Activated CD8-positive, alpha-beta T cell treated with anti-CD3 and anti-CD28 coated beads for 36 hours (primary cell): ENCODE data around the gene SIAH1. TPM values are rescaled to one million over a fixed set of nuclear protein-coding genes. Genes with fewer than 3 reads are reported as not detected.

ENCODE experiments used
- ATAC-seq: fragments of 200-7000 bp; cut with Tn5 transposase; one replicate; pipeline ENCODE4 v1.10.0; 2021; ENCODE audit warnings: mild to moderate bottlenecking, moderate library complexity
- CTCF ChIA-PET: fragments of 350-600 bp; sonication (Branson Sonifier 250); formaldehyde crosslinking; loops from one replicate; lab custom pipeline; 2021; ENCODE audit warnings: antibody characterized with exemption; lab: Charles Lee
- POLR2A ChIA-PET: fragments of 350-600 bp; sonication (Branson Sonifier 250); formaldehyde crosslinking; loops from one replicate; lab custom pipeline; 2021; ENCODE audit warnings: antibody characterized with exemption; lab: Charles Lee
- DNase-seq: peaks from one replicate; pipeline ENCODE4 v3.0.0-alpha.2; 2020
- H3K27ac Mint-ChIP-seq: one replicate; pipeline ENCODE4 v1.8.0; 2021; ENCODE audit warnings: mild to moderate bottlenecking, mixed read lengths
- H3K27me3 Mint-ChIP-seq: one replicate; pipeline ENCODE4 v1.8.0; 2021; ENCODE audit warnings: mixed read lengths
- H3K36me3 Mint-ChIP-seq: one replicate; pipeline ENCODE4 v1.8.0; 2021; ENCODE audit warnings: low read depth, mixed read lengths
- H3K4me1 Mint-ChIP-seq: one replicate; pipeline ENCODE4 v1.8.0; 2021; ENCODE audit warnings: low read depth, mixed read lengths
- H3K4me3 Mint-ChIP-seq: one replicate; pipeline ENCODE4 v1.8.0; 2021; ENCODE audit warnings: mild to moderate bottlenecking, moderate library complexity, mixed read lengths
- H3K9me3 Mint-ChIP-seq: one replicate; pipeline ENCODE4 v1.8.0; 2021; ENCODE audit warnings: mixed read lengths
- CTCF ChIP-seq: fragments of 200-600 bp; IDR thresholded peaks from one replicate; pipeline ENCODE4 v1.8.0; 2022; ENCODE audit warnings: antibody characterized with exemption, mild to moderate bottlenecking
- intact Hi-C: fragments of 100-400 bp; cut with micrococcal nuclease; formaldehyde crosslinking; loops from one replicate; pipeline ENCODE4 v1.10.0; 2022
- total RNA-seq, 2 experiments: library from RNA; stranded (reverse); gene quantifications; one replicate each; pipeline ENCODE4 v1.2.3, GENCODE V29; 2021

Gene SIAH1
- total RNA-seq, 2 experiments from 2014 or later: 13.3 to 14.3 TPM

DNA sequence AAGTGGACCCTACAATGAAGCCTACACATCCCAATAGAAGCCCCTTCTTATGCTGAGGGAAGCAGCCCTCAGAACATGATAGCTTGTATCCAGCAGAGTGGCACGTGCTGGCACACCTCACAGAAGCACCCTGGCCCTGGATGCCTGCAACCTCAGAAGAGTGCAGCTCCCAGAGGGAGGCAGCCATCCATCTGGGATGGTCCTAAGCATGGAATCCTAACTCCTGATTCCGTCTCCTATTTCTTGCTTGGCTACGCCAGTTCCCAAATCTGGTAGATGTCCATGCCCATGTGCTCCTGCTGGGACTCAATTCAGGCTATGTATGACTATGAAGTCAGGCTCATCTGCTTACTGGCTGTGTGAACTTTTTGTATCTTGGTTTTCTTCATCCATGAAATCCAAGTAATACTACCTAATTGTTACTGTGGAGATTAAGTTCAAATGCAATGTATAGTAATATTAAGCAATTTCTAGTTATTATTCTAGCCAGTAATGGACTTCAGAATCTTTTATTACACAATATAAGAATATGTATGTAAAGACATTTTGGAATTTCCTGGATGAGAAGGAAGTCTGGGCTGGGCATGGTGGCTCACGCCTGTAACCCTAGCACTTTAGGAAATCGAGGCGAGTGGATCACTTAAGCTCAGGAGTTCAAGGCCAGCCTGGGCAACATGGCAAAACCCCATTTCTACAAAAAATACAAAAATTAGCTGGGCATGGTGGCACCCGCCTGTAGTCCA lies 32.4 kb downstream of the SIAH1 start:
- peaks cover 35% of the 10 kb centered on the region for H3K36me3 Mint-ChIP-seq

DNA sequence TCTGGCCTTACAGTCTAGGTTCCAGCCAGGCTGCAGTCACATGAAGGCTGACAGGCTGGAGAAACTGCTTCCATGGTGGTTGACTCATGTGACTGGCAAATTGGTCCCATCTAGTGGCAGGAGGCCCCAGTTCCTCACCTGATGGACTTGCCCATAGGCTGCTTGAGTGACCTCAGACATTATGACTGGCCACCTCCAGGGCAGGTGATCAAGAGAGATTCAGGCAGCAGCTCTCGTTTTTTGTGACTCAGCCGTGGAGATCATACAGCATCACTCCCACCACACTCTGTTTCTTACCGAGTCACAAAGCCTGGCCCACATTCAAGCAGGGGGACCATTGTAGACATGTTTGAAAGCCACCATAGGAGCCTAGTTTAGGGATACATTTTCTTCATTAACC lies 34.5 kb downstream of the SIAH1 start:
- H3K36me3 Mint-ChIP-seq: peaks cover 40% of the 10 kb centered on the region
- DNase-seq (peak; percentile 41), ATAC-seq (peak; percentile 55)
- H3K27ac Mint-ChIP-seq: peak overlapping the region; percentile 67
- POLR2A ChIA-PET: interaction anchor here (1.0 to 2.0 kb wide), 4 partner anchors 10 to 35 kb away, joined by 3 to 4 read pairs (median 3); partner anchors contain the start of gene SIAH1
- intact Hi-C loops: loop anchor here (10.0 kb wide), 1 partner anchor 184 kb away; no protein-coding TSS in a partner anchor
- no peaks in the 10 kb centered on the region for H3K9me3 Mint-ChIP-seq
- H3K27me3 Mint-ChIP-seq: no peaks in the 10 kb centered on the region
- CTCF ChIA-PET: interaction anchor here (1.0 to 1.8 kb wide), 4 partner anchors 13 to 279 kb away, joined by 3 to 9 read pairs (median 6); no protein-coding TSS in a partner anchor
- peaks cover 23% of the 10 kb centered on the region for H3K4me1 Mint-ChIP-seq
- no peak overlapping the region for H3K4me3 Mint-ChIP-seq
- no peak for TF ChIP-seq CTCF

More for the DNA sequence above, 32.4 kb downstream of the SIAH1 start:
- POLR2A ChIA-PET: interaction anchor here (0.6 kb wide), 1 partner anchor 289 kb away, joined by 3 read pairs; no protein-coding TSS in a partner anchor
- Mint-ChIP-seq H3K9me3 (no peaks in the 10 kb centered on the region), H3K27ac (no peak overlapping the region), H3K4me1 (peaks cover 18% of the 10 kb centered on the region), H3K4me3 (no peak overlapping the region), H3K27me3 (no peaks in the 10 kb centered on the region)
- CTCF ChIA-PET: interaction anchor here (0.6 to 2.1 kb wide), 5 partner anchors 14 to 278 kb away, joined by 3 to 9 read pairs (median 7); no protein-coding TSS in a partner anchor
- no peak for DNase-seq
- no peak for TF ChIP-seq CTCF
- no peak for ATAC-seq
- intact Hi-C loops: loop anchor here (1.0 to 10.0 kb wide), 3 partner anchors 182 to 277 kb away; no protein-coding TSS in a partner anchor

- H3K9me3 Mint-ChIP-seq: no peaks in the 10 kb centered on the region
Measured at GRCh38 chr16:48347980-48348379, 37.2 kb downstream of the SIAH1 start.

GRCh38 chr16:48347191-48347865 lies 37.9 kb downstream of the SIAH1 start:
- H3K4me3 Mint-ChIP-seq: no peak overlapping the region
- H3K4me1 Mint-ChIP-seq: peaks cover 10% of the 10 kb centered on the region
- no peak overlapping the region for H3K27ac Mint-ChIP-seq
- no peak for ATAC-seq
- TF ChIP-seq CTCF: no peak
- ChIA-PET POLR2A (no interaction called here), CTCF (interaction anchor here (3.0 to 5.1 kb wide), 2 partner anchors 276 to 282 kb away, joined by 10 to 24 read pairs; no protein-coding TSS in a partner anchor)
- H3K36me3 Mint-ChIP-seq: peaks cover 32% of the 10 kb centered on the region
- no peak for DNase-seq
- no peaks in the 10 kb centered on the region for H3K27me3 Mint-ChIP-seq
- no peaks in the 10 kb centered on the region for H3K9me3 Mint-ChIP-seq
- intact Hi-C loops: no loop called here

More at GRCh38 chr16:48347980-48348379, 37.2 kb downstream of the SIAH1 start:
- no peak for DNase-seq
- H3K36me3 Mint-ChIP-seq: peaks cover 28% of the 10 kb centered on the region
- H3K27ac Mint-ChIP-seq: no peak overlapping the region
- ChIA-PET CTCF (interaction anchor here (1.0 to 5.1 kb wide), 3 partner anchors 36 to 282 kb away, joined by 3 to 24 read pairs (median 10); no protein-coding TSS in a partner anchor), POLR2A (no interaction called here)
- intact Hi-C loops: no loop called here
- peaks cover 10% of the 10 kb centered on the region for H3K4me1 Mint-ChIP-seq
- H3K4me3 Mint-ChIP-seq: no peak overlapping the region
- H3K27me3 Mint-ChIP-seq: no peaks in the 10 kb centered on the region
- TF ChIP-seq CTCF: no peak
- ATAC-seq: no peak
